Upper lobe of left lung (tissue), 6 donors: ENCODE data around the gene TUBA1C. TPM values are rescaled to one million over a fixed set of nuclear protein-coding genes. Genes with fewer than 3 reads are reported as not detected.

Source experiments
- ATAC-seq, 2 donors: fragments of 200-7000 bp; cut with Tn5 transposase; one replicate each; pipeline ENCODE4 v1.9.1; 2022; ENCODE audit warnings: mild to moderate bottlenecking in 2 of 2, moderate library complexity in 2 of 2; ENCODE audit not compliant: low FRiP score in 2 of 2
- DNase-seq, 2 donors: peaks; one replicate each; pipeline ENCODE4 v3.0.0-alpha.2; 2019 to 2020
- H3K27ac ChIP-seq, 4 donors: fragments of 200-600 bp; sonication (generic); one replicate each; pipeline ENCODE4 v1.5.1; 2016 to 2019
- H3K27me3 ChIP-seq, 4 donors: fragments of 200-600 bp; sonication (generic); one replicate each; pipeline ENCODE4 v1.5.1; 2017 to 2019
- H3K36me3 ChIP-seq, 4 donors: fragments of 200-600 bp; sonication (generic); one replicate each; pipeline ENCODE4 v1.5.1; 2016 to 2019
- H3K4me1 ChIP-seq, 4 donors: fragments of 200-600 bp; sonication (generic); one replicate each; pipeline ENCODE4 v1.5.1; 2018 to 2019
- H3K4me3 ChIP-seq, 4 donors: fragments of 200-600 bp; sonication (generic); one replicate each; pipeline ENCODE4 v1.5.1; 2017 to 2019; ENCODE audit warnings: mild to moderate bottlenecking in 2 of 4, moderate library complexity in 1 of 4
- H3K9me3 ChIP-seq, 4 donors: fragments of 200-600 bp; sonication (generic); one replicate each; pipeline ENCODE4 v1.5.1; 2018 to 2019
- EP300 ChIP-seq, 4 donors: sonication (generic); formaldehyde crosslinking; IDR thresholded peaks; one replicate each; pipeline ENCODE4 v1.5.1; 2017; ENCODE audit warnings: antibody characterized with exemption in 4 of 4, control low read depth in 2 of 4
- POLR2A ChIP-seq, 4 donors: fragments of 450-650 bp; IDR thresholded peaks; one replicate each; pipeline ENCODE4 v1.5.1; 2016 to 2017; ENCODE audit warnings: antibody characterized with exemption in 4 of 4, mild to moderate bottlenecking in 2 of 4
- POLR2AphosphoS5 ChIP-seq, 2 donors: sonication (generic); formaldehyde crosslinking; IDR thresholded peaks; one replicate each; pipeline ENCODE4 v1.5.1; 2017; ENCODE audit warnings: antibody characterized with exemption in 2 of 2
- WGBS, 2 donors: methylation state at CpG; one replicate each; pipeline ENCODE4 v1.1.5; 2017 to 2018; 5-methylcytosine and 5-hydroxymethylcytosine counted together
- total RNA-seq, 6 donors: library from RNA; depleted of rRNA in 4 of 6; stranded (reverse); fragments of >200 nt in 4 of 6; gene quantifications; one replicate each; pipeline versions ENCODE4 v1.1.0 to v1.2.1, GENCODE V29; 2016 to 2021
- TF ChIP-seq, protein P1 (sequence below), 6 experiments: fragments of 450-650 bp in 4 of 6; fragments of 200-600 bp in 2 of 6; sonication (generic) in 2 of 6; IDR thresholded peaks; one replicate each; pipeline ENCODE4 v1.5.1; 2016 to 2019; ENCODE audit warnings: antibody characterized with exemption in 6 of 6
- donor health status: DM: no; HTN: no; CAD: no; lungs with moderate emphysema.
- donor health status: DM: no; HTN: yes; CAD: no; lungs with severe emphysema.

The TUBA1C gene
- total RNA-seq, 6 donors from 2014 or later = 50.3 to 375 (median 108) TPM

DNA sequence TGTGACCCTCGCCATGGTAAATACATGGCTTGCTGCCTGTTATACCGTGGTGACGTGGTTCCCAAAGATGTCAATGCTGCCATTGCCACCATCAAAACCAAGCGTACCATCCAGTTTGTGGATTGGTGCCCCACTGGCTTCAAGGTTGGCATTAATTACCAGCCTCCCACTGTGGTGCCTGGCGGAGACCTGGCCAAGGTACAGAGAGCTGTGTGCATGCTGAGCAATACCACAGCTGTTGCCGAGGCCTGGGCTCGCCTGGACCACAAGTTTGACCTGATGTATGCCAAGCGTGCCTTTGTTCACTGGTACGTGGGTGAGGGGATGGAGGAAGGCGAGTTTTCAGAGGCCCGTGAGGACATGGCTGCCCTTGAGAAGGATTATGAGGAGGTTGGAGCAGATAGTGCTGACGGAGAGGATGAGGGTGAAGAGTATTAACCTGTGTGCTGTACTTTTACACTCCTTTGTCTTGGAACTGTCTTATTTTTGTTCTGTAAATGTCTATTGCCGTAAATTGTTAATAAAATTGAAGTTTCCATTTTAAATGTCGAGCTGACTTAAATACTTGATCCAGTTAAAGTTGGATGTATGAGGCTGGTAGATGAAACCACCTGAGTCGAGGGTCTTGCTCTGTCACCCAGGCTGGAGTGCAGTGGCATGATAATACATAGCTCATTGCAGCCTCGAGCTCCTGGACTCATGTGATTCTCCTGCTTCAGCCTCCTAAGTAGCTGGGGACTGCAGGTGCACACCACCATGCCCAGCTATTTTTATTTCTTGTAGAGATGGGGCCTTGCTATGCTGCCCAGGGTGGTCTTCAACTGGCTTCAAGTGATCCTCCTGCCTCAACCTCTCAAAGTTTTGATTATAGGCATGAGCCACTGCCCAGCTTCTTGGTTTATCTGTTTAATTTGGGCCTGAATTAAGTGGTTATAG, 8.2 kb downstream of the TUBA1C start:
- ATAC-seq = no peak
- H3K4me1 ChIP-seq = peaks cover 5 to 14% (median 12%) of the 10 kb centered on the region in 4 donors
- 96% methylated on average over 12 to 15 of the region's 16 CpGs for WGBS, 2 donors
- H3K27ac ChIP-seq = no peak overlapping the region
- no peak for TF ChIP-seq POLR2A (IDR thresholded peaks at IDR 0.05)
- no peak for TF ChIP-seq POLR2AphosphoS5 (IDR thresholded peaks at IDR 0.05)
- TF ChIP-seq, protein P1, sequence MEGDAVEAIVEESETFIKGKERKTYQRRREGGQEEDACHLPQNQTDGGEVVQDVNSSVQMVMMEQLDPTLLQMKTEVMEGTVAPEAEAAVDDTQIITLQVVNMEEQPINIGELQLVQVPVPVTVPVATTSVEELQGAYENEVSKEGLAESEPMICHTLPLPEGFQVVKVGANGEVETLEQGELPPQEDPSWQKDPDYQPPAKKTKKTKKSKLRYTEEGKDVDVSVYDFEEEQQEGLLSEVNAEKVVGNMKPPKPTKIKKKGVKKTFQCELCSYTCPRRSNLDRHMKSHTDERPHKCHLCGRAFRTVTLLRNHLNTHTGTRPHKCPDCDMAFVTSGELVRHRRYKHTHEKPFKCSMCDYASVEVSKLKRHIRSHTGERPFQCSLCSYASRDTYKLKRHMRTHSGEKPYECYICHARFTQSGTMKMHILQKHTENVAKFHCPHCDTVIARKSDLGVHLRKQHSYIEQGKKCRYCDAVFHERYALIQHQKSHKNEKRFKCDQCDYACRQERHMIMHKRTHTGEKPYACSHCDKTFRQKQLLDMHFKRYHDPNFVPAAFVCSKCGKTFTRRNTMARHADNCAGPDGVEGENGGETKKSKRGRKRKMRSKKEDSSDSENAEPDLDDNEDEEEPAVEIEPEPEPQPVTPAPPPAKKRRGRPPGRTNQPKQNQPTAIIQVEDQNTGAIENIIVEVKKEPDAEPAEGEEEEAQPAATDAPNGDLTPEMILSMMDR (IDR thresholded peaks at IDR 0.05) = no peak
- no peak for TF ChIP-seq EP300 (IDR thresholded peaks at IDR 0.05)
- no peak for DNase-seq
- no peaks in the 10 kb centered on the region for H3K9me3 ChIP-seq
- H3K4me3 ChIP-seq = no peak overlapping the region
- peaks cover 26 to 54% (median 39%) of the 10 kb centered on the region in 4 donors for H3K36me3 ChIP-seq
- no peaks in the 10 kb centered on the region for H3K27me3 ChIP-seq

DNA sequence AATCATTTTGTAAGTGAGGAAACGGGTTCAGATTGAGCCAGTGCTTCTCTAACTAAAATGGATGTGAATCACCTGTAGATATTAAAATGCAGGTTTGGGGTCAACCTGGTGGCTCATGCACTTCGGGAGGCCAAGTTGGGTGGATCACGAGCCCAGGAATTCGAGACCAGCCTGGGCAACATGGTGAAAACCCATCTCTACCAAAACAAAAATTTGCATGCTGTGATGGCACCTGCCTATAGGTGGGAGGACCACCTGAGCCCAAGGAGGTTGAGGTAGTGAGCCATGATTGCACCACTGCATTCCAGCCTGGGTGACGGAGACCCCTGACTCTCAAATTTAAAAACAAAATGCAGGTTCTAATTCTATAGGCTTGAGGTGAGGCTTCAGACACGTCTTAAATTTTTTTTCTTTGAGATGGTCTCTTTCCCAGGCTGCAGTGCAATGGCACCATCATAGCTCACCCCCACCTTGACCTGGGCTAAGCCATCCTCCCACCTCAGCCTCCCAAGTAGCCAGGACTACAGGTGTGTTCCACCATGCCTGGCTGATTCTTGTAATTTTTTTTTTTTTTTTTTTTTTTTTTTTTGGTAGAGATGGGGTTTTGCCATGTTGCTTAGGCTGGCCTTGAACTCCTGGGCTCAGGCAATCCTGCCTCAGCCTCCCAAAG, 9.0 kb downstream of the TUBA1C start:
- ATAC-seq = no peak
- Histone ChIP-seq H3K27ac (no peak overlapping the region), H3K4me1 (peaks cover 3 to 6% (median 4%) of the 10 kb centered on the region in 4 donors), H3K27me3 (no peaks in the 10 kb centered on the region), H3K36me3 (peaks cover 26 to 53% (median 39%) of the 10 kb centered on the region in 4 donors), H3K9me3 (no peaks in the 10 kb centered on the region), H3K4me3 (no peak overlapping the region)
- TF ChIP-seq EP300 (IDR thresholded peaks at IDR 0.05) (no peak), POLR2A (IDR thresholded peaks at IDR 0.05) (no peak), POLR2AphosphoS5 (IDR thresholded peaks at IDR 0.05) (no peak)
- TF ChIP-seq, protein P1 (IDR thresholded peaks at IDR 0.05) = no peak
- DNase-seq = no peak
- WGBS, 2 donors = 92 to 95% methylated on average over 6 of the region's 6 CpGs

DNA sequence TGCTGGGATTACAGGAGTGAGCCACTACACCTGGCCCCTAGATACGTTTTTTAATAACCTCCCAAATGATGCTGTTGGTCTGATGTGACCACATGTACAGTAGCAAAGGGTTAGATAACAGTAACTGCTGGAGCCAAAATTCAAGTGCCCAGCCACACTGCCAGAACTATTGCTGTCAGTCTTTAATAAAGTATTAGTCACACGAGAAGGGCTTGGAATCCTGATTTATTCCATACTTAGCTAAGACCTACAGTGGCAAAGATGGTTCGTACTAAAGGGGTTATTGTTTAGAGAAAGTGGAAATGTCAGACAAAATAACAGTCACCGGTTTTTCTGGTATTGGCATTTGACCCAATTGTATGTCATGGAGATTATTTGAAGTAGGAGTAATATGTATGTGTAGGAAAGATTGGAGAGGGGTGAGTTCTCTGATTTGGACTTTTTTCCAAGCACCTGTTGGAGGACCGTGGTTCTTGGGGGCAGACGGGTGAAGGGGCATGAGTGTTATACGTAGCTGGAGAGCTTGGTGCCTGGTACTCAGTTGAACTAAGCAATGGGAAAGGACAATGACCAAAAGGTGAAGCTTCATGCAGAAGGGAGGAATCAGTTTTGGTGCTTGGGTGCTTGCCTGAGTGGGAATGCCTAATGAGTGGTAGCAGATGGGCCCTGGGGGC, 9.7 kb downstream of the TUBA1C start:
- TF ChIP-seq, protein P1 (IDR thresholded peaks at IDR 0.05) = no peak
- TF ChIP-seq EP300 (IDR thresholded peaks at IDR 0.05) (no peak), POLR2A (IDR thresholded peaks at IDR 0.05) (no peak), POLR2AphosphoS5 (IDR thresholded peaks at IDR 0.05) (no peak)
- Histone ChIP-seq H3K27me3 (no peaks in the 10 kb centered on the region), H3K36me3 (peaks cover 25 to 46% (median 37%) of the 10 kb centered on the region in 4 donors), H3K9me3 (no peaks in the 10 kb centered on the region), H3K4me3 (no peak overlapping the region), H3K4me1 (peaks cover 0 to 3% (median 0%) of the 10 kb centered on the region in 4 donors), H3K27ac (no peak overlapping the region)
- ATAC-seq (no peak), DNase-seq (no peak)
- 78 to 84% methylated on average over 7 of the region's 7 CpGs for WGBS, 2 donors

DNA sequence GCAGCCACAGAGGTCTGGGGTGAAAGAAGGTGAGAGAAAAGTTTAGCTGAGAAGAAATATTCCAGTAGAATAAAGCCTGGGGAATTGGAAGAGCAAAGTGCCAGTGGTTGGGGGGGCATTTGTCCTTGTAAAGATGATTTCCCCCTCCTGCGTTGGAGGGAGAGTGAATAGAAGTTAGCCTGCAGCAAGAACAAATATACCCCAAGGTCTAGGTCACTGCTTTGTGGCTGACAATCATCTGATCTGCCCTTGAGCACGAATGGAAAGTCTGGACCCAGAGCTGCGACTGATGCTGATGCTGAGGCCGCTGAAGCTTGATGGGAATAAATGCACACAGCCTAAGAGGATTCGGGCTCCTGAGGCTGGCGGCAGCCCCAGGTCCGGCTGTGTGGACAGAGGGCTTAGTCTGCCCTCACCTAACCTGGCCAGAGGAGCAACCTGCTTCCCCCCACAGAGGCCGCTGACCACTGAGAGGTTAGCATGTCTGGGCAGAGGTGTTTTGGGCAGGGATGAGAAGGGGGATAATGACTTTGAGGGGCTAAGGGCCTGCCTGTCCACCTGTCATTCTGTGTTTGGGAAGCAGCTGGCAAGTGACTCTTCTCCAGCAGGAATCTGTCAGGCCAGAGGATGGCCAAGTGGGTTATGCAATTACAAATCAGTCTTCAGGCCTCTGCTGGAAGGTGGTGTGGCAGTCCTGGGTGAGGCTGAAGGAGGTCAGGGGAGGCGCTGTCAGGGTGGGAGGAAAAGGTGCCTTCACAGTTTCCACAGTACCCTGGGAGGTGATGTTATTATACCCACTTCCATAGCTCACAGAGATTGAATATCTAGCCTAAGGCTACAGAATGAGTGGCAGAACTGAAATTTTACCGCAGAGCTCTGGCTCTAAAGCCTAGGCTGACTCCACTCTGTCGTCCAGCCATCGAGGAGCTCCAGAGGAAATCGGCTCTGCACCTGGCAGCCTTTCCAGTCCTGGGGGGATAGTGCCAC, 11.7 kb downstream of the TUBA1C start:
- Histone ChIP-seq H3K36me3 (peaks cover 6 to 26% (median 17%) of the 10 kb centered on the region in 4 donors), H3K9me3 (no peaks in the 10 kb centered on the region), H3K27ac (no peak overlapping the region), H3K4me3 (no peak overlapping the region), H3K27me3 (no peaks in the 10 kb centered on the region), H3K4me1 (peaks cover 0 to 13% (median 0%) of the 10 kb centered on the region in 4 donors)
- ATAC-seq = no peak
- peak in 1 of 2 donors; percentile 54 for DNase-seq
- 81 to 84% methylated on average over 6 to 13 of the region's 13 CpGs for WGBS, 2 donors
- TF ChIP-seq, protein P1 (IDR thresholded peaks at IDR 0.05) = no peak
- TF ChIP-seq POLR2AphosphoS5 (IDR thresholded peaks at IDR 0.05) (no peak), EP300 (IDR thresholded peaks at IDR 0.05) (no peak), POLR2A (IDR thresholded peaks at IDR 0.05) (no peak)
